ENCODE data around the gene NLK. TPM values are rescaled to one million over a fixed set of nuclear protein-coding genes. Genes with fewer than 3 reads are reported as not detected.

Gene NLK
- total and polyA plus RNA-seq, 2 of the 13 experiments (the other 11 are each of a cell fraction or from before 2014, with no cell fraction given): 13.4 to 14.6 TPM

DNA sequence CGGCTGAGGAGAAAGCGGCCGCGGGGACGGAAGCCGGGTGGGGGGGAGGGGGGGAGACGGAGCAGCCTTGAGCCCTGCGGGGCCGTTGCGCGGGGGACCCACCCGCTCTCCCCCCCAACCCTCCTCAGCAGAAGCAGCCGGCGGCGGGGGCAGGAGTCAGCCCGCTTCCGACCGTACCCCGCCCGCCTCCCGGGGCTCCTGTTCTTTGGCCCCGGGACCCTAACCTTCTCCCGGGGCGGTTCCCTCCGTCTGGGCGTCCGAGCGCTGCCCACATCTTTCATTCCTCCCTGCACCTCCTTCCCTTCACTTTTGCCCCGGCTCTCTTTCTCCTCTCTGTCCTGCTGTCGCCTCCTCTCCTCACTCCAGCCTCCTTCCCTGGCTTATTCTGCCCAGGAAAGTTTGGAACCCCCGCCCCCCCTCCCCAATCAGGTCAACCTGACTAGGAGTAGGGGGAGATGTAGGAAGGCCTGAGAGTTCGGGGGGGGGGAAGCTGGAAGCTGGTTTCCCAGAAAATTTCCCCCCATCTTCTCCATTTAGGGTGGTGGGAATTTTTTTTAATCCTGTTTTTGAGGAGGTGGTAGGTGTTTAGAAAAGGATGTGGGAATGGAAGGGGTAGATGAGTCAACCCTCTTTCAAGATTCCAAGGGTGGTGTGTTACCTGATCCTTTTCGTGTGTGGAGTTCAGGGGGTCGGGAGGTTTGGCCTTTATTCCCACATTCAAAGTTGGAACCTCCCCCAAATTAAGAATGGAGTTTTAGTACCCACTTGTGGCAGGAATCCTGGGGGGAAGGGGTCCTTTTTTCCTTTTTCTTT, 427 bp upstream of the NLK start (continued):
- TF ChIP-seq, protein P1, sequence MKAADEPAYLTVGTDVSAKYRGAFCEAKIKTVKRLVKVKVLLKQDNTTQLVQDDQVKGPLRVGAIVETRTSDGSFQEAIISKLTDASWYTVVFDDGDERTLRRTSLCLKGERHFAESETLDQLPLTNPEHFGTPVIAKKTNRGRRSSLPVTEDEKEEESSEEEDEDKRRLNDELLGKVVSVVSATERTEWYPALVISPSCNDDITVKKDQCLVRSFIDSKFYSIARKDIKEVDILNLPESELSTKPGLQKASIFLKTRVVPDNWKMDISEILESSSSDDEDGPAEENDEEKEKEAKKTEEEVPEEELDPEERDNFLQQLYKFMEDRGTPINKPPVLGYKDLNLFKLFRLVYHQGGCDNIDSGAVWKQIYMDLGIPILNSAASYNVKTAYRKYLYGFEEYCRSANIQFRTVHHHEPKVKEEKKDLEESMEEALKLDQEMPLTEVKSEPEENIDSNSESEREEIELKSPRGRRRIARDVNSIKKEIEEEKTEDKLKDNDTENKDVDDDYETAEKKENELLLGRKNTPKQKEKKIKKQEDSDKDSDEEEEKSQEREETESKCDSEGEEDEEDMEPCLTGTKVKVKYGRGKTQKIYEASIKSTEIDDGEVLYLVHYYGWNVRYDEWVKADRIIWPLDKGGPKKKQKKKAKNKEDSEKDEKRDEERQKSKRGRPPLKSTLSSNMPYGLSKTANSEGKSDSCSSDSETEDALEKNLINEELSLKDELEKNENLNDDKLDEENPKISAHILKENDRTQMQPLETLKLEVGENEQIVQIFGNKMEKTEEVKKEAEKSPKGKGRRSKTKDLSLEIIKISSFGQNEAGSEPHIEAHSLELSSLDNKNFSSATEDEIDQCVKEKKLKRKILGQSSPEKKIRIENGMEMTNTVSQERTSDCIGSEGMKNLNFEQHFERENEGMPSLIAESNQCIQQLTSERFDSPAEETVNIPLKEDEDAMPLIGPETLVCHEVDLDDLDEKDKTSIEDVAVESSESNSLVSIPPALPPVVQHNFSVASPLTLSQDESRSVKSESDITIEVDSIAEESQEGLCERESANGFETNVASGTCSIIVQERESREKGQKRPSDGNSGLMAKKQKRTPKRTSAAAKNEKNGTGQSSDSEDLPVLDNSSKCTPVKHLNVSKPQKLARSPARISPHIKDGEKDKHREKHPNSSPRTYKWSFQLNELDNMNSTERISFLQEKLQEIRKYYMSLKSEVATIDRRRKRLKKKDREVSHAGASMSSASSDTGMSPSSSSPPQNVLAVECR (CRISPR knock-in tag; IDR thresholded peaks at IDR 0.05; ENCODE audit: borderline replicate concordance): peak; percentile 58
- TF ChIP-seq ZNF160 (CRISPR knock-in tag; IDR thresholded peaks at IDR 0.05) (no peak), AKNA (CRISPR knock-in tag; IDR thresholded peaks at IDR 0.05; ENCODE audit: borderline replicate concordance) (no peak), ZBTB7A (CRISPR knock-in tag; IDR thresholded peaks at IDR 0.05) (no peak), ZNF496 (CRISPR knock-in tag; IDR thresholded peaks at IDR 0.05; ENCODE audit: insufficient replicate concordance) (no peak)
